ENCODE results near the gene PDE4DIP.
"Not testable (repeated sequence)": the region's sequence is repeated elsewhere in the genome, so short reads cannot be mapped to it uniquely, and the experiment has no call there.

Gene PDE4DIP

GRCh38 chr1:148844220-148844619 is at the start of gene PDE4DIP:
Gene PDE4DIP, plus strand, starts transcription at chr1:148844428. Its CDS starts 347 bp downstream, at chr1:148844775.
- DNase-seq, result not testable (repeated sequence)

- DNase-seq, result not testable (repeated sequence)
Observed at GRCh38 chr1:148808268-148808928, 35.8 kb upstream of the PDE4DIP start.

DNA sequence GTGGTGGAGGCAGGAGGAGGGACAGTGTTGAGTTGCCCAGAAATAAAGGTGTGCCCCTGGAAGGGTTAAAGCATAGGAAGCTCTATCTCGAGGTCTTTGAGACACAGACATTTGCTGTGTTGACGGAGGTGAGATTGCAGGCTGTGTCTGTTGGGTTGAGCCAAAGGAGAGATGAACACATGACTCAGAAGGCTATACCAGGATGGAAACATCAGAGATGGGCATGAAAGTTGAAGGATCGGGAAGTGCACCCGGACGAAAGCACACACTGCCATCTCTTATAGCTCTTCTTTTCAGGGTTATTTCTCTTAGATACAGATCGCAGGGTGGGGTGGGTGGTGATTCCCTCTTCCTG is 35.3 kb upstream of the PDE4DIP start:
- DNase-seq, result not testable (repeated sequence)

DNA sequence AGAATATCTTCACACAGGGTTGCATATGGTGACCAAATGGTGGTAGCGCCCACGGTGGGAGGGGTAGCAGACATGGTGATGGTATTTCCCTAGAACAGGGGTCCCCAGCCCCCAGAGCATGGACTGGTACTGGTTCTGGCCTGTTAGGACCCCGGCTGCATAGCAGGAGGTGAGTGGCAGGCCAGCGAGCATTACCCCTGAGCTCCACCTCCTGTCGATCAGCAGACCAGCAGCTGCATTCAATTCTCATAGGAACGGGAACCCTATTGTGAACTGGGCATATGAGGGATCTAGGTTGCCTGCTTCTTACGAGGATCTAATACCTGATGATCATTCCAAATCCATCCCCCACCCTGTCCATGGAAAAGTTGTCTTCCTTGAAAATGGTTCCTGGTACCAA is 22.0 kb upstream of the PDE4DIP start:
- DNase-seq, result not testable (repeated sequence)

DNA sequence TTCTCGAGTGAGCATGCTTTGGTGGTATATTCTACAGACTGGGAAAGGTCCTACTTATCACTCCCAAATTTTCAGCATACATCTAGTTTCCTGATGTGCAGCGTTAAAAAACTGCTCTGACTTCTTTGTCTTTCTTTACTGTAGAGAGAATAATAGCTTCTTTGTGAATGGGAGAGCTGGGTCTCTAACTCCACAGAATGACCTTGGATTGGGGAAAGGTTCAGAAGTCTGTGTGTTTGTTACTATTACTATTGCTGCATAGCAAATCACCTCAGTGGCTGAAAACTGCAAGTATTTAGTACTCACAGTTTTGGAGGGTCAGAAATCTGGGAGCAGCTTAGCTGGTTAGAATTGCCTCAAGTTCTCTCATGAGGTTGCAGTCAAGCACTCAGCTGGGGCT is 20.4 kb upstream of the PDE4DIP start:
- not testable (repeated sequence) for DNase-seq

- DNase-seq, result not testable (repeated sequence)
Observed at GRCh38 chr1:148825029-148825428, 19.2 kb upstream of the PDE4DIP start.

DNA sequence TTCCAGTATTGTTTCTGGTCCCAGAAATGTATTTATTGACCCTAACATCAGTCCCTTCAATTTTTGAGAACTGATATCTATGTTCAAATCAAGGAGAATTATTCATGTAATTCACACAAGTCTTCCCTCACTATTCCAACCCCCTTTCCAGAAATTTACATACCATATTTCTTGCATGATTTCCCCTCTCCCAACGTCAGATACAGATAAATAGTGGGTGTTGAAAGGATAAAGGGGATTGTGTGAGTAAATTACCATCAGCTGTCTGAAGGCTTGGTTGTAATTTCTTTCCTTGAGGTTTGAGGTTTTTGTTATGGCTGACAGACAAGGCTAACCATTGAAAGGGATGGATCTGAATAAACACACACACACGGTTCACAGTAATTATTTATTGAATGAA is 15.7 kb upstream of the PDE4DIP start:
- not testable (repeated sequence) for DNase-seq

GRCh38 chr1:148828962-148829361 is 15.3 kb upstream of the PDE4DIP start:
- DNase-seq, result not testable (repeated sequence)

DNA sequence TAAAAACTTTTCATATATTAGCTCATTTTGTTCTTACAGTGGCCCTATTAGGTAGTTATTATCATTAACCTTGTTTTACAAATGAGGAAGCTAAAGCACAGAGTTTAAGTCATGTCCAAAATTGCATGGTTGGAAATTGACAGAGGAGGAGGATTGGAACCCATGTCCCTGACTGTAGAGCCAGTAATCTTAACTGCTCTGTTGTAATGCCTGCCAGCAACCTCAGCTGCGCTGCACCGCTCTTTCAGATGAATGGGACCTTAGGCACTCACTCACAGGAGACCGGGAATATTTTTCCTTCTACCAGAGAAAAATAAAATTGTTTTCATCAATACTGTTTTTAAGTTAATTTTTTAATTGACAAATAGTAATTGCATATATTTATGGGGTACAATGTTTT is 14.9 kb upstream of the PDE4DIP start:
- not testable (repeated sequence) for DNase-seq

GRCh38 chr1:148841262-148841661 is 3.0 kb upstream of the PDE4DIP start:
- DNase-seq, result not testable (repeated sequence)

DNA sequence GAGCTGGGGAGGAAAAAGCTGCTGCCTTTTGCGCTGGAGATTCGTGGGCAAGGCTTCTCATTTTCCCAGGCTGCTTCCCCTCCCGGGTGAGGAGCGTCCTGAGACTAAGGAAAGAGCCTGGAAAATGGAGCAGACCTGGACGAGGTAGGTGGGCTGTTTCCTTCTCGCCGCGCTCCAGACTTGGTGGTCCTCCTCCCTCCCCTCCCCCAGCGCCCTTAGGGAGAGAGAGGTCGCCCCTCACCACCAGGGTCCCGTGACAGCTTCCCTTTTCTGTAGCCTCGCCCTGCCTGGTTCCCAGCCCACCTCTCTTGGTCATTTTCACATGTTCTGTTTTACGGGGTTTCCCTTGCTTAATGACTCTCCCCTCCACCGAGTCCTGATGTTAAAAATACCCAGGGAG is 423 bp downstream of the PDE4DIP start:
- DNase-seq, result not testable (repeated sequence)

- not testable (repeated sequence) for DNase-seq
Observed at GRCh38 chr1:148845068-148845467, 840 bp downstream of the PDE4DIP start.

- DNase-seq, result not testable (repeated sequence)
Observed at GRCh38 chr1:148850347-148850746, 6.1 kb downstream of the PDE4DIP start.

DNA sequence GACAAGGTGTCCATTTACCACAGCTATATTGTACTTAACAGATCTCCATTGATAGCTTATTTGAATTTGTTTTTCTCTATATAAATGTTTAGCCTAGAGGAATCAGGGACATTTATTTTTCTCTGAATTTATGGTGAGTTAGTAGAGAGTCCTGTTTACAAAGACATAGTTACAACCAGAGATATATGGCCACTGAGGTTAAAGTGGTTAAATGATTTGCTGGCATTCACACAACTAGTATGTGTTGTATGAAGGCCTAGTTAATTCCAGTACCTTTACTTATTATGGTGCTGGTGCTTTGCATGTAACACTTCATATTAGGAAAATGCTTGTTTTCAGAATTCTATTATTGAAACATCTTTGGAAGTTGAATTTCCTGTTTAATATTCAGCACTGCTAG is 6.6 kb downstream of the PDE4DIP start:
- DNase-seq, result not testable (repeated sequence)

DNA sequence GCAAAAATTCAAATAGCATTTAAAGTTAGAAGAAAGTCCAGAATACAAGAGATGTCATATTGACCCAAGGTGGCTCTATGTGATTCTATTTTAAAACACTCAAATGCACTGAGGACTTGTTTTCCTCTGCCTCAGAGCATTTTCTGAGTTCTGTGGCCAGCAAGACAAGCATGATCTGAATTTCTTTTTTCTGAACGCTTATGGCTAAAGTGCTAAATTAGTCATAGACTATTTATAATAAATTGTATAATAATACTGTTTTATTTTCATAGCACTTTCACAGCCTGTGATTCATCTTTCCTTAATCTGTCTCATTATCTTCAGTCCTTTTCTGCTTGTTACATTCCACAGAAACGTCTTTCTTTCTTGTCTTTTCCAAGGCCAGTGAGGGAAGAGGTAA is 7.5 kb downstream of the PDE4DIP start:
- not testable (repeated sequence) for DNase-seq

DNA sequence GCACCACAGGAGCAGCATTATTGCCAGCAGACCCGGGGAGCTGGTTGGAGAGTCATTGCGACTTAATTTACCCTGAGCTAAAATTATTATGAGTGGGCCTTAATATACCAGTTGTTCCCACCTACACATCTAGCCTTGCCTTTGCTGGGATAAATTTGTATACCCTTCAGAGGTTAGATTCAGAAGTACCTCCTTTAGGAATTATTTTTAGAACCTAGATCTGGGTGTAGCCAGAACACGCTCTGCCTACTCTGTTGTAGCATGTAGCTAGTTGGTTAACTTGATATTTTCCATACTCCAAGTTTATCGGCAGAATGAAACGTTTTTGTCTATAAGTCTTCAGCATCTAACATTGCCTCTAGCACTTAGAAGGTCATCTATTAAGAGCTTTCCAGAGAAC is 9.1 kb downstream of the PDE4DIP start:
- DNase-seq, result not testable (repeated sequence)

- not testable (repeated sequence) for DNase-seq
Observed at GRCh38 chr1:148854063-148854462, 9.8 kb downstream of the PDE4DIP start.

GRCh38 chr1:148855367-148855766 is 11.1 kb downstream of the PDE4DIP start:
- not testable (repeated sequence) for DNase-seq

DNA sequence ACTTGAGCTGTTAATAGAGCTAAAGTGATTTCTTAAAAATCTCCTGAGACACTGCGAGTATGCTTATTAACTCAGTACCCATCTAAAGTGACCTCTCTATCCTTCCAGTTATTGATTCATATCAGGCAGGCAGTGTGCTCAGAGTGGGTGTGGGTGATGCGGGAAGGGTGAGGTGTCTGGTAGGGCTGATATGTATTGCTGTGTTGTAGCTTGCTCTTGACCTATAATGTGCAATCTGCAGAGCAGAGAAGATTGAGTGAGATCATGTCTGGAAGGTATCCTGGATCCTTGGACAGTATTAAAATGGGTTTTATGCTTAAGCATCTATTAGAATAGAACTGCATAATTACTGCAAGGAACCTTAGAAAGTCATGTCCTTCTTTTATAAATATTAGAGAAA is 15.8 kb downstream of the PDE4DIP start:
- DNase-seq, result not testable (repeated sequence)

DNA sequence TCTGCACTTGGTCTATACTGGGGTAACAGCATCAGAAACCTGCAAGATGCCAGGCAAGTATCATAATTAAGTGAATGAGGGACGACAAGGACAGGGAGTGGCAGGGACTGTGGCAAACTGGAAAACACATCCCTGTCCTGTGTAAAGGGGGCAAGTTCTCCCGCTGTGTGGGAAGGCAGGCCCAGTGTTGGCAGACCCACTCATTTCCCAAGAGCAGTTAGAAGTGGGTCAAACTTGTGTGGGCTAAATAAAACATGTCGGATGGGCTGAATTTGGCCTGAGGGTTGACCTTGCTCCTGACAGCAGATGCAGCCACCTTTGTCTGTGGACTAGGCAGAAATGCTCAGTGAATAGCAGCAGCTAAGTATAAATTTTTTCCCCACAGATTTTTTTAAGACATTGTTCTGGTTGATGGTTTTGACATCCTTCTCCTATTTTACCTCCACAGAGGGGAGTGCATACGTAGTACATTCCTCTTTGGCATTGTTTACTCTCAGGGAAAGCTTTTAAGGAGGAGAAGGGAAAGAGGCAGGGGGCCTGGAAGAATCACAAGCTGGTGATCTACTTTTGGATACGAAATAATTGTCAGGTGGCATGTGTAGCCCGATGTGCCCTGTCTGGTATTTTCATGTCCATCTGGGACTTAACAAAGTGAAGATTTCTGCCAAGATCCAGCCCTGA is 16.5 kb downstream of the PDE4DIP start:
- not testable (repeated sequence) for DNase-seq

DNA sequence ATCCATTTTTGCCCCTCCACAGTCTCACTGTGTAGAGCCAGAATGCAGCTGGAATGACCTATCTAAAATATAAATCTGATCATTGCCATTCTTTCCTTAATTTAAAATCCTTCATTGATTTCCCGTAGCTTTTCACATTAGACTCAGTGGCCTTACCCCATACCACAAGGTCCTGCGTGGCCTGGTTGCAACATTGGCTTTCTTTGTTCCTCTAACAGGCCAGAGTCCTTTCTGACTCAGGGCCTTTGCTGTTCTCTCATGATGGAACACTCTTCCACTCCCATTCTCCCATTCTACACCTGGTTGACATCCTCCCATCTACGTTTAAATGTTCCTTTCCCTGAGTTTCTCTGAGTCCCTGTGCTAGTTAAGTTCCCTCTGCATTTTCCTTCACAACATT is 18.4 kb downstream of the PDE4DIP start:
- DNase-seq, result not testable (repeated sequence)

DNA sequence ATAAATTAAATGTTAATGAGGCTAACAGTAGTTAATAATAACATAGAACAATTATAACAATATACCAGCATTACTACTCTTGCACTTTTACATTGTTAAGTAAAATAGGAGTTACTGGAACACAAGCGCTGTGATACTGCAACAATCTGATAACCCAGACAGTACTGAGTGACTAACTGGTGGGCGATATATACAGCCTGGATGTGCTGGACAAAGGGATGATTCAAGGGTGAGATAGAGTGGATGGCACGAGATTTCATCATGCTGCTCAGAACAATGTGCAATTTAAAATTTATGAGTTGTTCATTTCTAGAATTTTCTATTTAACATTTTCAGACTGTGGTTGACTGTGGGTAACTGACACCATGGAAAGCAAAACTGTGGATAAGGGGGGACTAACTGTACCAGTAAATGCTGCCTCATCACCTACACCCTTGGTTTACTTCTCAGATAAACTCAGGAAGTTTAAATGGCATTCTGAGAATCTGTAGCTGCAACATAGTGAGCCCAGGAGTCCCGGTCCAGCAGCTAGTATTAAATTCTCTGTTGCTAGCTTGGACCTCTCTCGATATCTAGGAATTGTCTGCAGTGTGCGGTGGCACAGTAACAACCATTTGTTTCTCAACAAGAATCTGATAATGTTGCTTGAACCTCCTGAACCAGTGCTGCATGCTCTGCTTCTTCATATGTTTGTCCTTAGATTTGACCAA is 24.9 kb downstream of the PDE4DIP start:
- DNase-seq, result not testable (repeated sequence)

DNA sequence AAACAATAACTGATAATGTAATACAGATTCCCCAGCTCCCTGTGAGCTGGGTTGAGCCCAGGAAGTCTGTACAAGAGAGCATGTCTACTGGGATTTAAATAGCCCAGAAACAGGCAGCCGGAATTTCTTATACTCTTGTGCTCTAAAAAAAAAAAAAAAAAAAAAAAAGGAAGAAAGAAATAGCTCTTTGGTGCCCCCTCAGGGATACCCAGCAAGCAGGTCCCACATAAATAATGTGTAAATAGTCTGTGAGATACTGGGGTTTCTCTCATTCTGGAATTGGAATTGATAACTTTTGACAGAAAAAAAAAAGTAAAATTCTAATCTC is 25.4 kb downstream of the PDE4DIP start:
- DNase-seq, result not testable (repeated sequence)
